ENCODE data around the gene TCF19. TPM values are rescaled to one million over a fixed set of nuclear protein-coding genes. Genes with fewer than 3 reads are reported as not detected.
"Not testable (repeated sequence)": the region's sequence is repeated elsewhere in the genome, so short reads cannot be mapped to it uniquely, and the experiment has no call there.

TCF19 gene
- total and polyA plus RNA-seq, 4 experiments from 2014 or later = 6.2 to 9.9 (median 7.9) TPM

GRCh38 chr6:31183287-31183686, 24.9 kb downstream of the TCF19 start:
- H3K4me3 ChIP-seq (ENCODE audit: low read length in 2 of 2); DNase-seq; H3K27ac ChIP-seq (ENCODE audit: low read depth, low read length); H3K4me1 ChIP-seq (ENCODE audit: insufficient read depth, low read length); H3K9me3 Mint-ChIP-seq; H3K36me3 Mint-ChIP-seq; H3K4me3 Mint-ChIP-seq; H3K27me3 Mint-ChIP-seq; H3K9me3 ChIP-seq (ENCODE audit: control insufficient read depth in 1 of 2, low read length in 2 of 2); H3K27me3 ChIP-seq (ENCODE audit: insufficient read depth, low read length); H3K36me3 ChIP-seq (ENCODE audit: insufficient read depth, low read length); intact Hi-C loops (cut with micrococcal nuclease): not testable (repeated sequence)
- ChIA-PET POLR2A (ENCODE audit: partially characterized antibody) (interaction anchor here (0.9 kb wide), 1 partner anchor 13 kb away, joined by 3 read pairs; no protein-coding TSS in a partner anchor), CTCF (ENCODE audit: partially characterized antibody) (interaction anchor here (1.7 to 2.1 kb wide), 3 partner anchors 8 to 184 kb away, joined by 3 to 6 read pairs (median 5); partner anchors contain the start of gene PSORS1C2)
- Mint-ChIP-seq H3K27ac (peak overlapping the region in 1 of 7 donors; percentile 9), H3K4me1 (peaks cover 8 to 18% (median 13%) of the 10 kb centered on the region in 4 donors)

DNA sequence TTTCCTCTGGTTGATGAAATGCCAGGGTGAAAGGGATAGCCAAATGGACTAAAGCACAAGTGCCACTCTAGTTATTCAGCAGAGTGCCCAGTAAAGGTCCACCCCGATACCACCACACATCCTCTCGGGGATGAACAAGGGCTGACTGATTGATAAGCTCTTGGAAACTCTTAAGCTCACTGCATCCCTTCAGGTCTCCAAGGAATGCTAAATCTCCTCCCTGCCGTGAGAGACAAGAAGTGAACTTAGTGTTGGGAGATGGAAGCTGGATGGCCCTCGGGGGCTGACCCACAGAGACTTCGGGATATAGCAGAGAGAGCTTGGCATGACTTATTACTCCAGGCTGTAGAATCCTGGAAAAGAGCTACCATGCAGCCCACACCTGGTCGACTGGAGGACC, 25.5 kb downstream of the TCF19 start:
- DNase-seq; H3K27me3 Mint-ChIP-seq; H3K9me3 Mint-ChIP-seq; POLR2A ChIA-PET (ENCODE audit: partially characterized antibody); H3K27ac ChIP-seq (ENCODE audit: low read depth, low read length); intact Hi-C loops (cut with micrococcal nuclease); H3K4me1 ChIP-seq (ENCODE audit: insufficient read depth, low read length); H3K36me3 ChIP-seq (ENCODE audit: insufficient read depth, low read length); H3K4me3 ChIP-seq (ENCODE audit: low read length in 2 of 2); H3K36me3 Mint-ChIP-seq; H3K27me3 ChIP-seq (ENCODE audit: insufficient read depth, low read length); H3K4me3 Mint-ChIP-seq; H3K9me3 ChIP-seq (ENCODE audit: control insufficient read depth in 1 of 2, low read length in 2 of 2): not testable (repeated sequence)
- Mint-ChIP-seq H3K4me1 (peaks cover 2 to 12% (median 7%) of the 10 kb centered on the region in 4 donors), H3K27ac (peak overlapping the region in 1 of 7 donors; percentile 46)
- CTCF ChIA-PET (ENCODE audit: partially characterized antibody) = interaction anchor here (1.7 to 2.1 kb wide), 3 partner anchors 8 to 183 kb away, joined by 3 to 6 read pairs (median 5); partner anchors contain the start of gene PSORS1C2

GRCh38 chr6:31185695-31186051, 27.3 kb downstream of the TCF19 start:
- H3K36me3 ChIP-seq (ENCODE audit: insufficient read depth, low read length); H3K27me3 Mint-ChIP-seq; H3K4me1 Mint-ChIP-seq; H3K36me3 Mint-ChIP-seq; CTCF ChIA-PET (ENCODE audit: partially characterized antibody); H3K4me3 Mint-ChIP-seq; H3K4me1 ChIP-seq (ENCODE audit: insufficient read depth, low read length); H3K9me3 ChIP-seq (ENCODE audit: control insufficient read depth in 1 of 2, low read length in 2 of 2); intact Hi-C loops (cut with micrococcal nuclease); POLR2A ChIA-PET (ENCODE audit: partially characterized antibody); H3K4me3 ChIP-seq (ENCODE audit: low read length in 2 of 2); H3K9me3 Mint-ChIP-seq; DNase-seq; H3K27ac ChIP-seq (ENCODE audit: low read depth, low read length); H3K27me3 ChIP-seq (ENCODE audit: insufficient read depth, low read length): not testable (repeated sequence)
- peak overlapping the region in 3 of 7 donors; percentile 13 to 57 (median 23) for H3K27ac Mint-ChIP-seq

GRCh38 chr6:31186052-31186734, 27.8 kb downstream of the TCF19 start:
- POLR2A ChIA-PET (ENCODE audit: partially characterized antibody) = no interaction called here
- Histone ChIP-seq H3K9me3 (ENCODE audit: control insufficient read depth in 1 of 2, low read length in 2 of 2) (no peaks in the 10 kb centered on the region), H3K4me1 (ENCODE audit: insufficient read depth, low read length) (no peaks in the 10 kb centered on the region), H3K36me3 (ENCODE audit: insufficient read depth, low read length) (no peaks in the 10 kb centered on the region), H3K4me3 (ENCODE audit: low read length in 2 of 2) (no peak overlapping the region), H3K27ac (ENCODE audit: low read depth, low read length) (no peak overlapping the region), H3K27me3 (ENCODE audit: insufficient read depth, low read length) (no peaks in the 10 kb centered on the region)
- CTCF ChIA-PET (ENCODE audit: partially characterized antibody) = no interaction called here
- intact Hi-C loops (cut with micrococcal nuclease) = no loop called here
- no peaks in the 10 kb centered on the region for H3K9me3 Mint-ChIP-seq
- peaks cover 0 to 4% (median 0%) of the 10 kb centered on the region in 4 donors for H3K4me1 Mint-ChIP-seq
- H3K27me3 Mint-ChIP-seq = no peaks in the 10 kb centered on the region
- no peaks in the 10 kb centered on the region for H3K36me3 Mint-ChIP-seq
- no peak for DNase-seq
- peak overlapping the region in 3 of 7 donors; percentile 13 to 70 (median 25) for H3K27ac Mint-ChIP-seq
- H3K4me3 Mint-ChIP-seq = no peak overlapping the region

DNA sequence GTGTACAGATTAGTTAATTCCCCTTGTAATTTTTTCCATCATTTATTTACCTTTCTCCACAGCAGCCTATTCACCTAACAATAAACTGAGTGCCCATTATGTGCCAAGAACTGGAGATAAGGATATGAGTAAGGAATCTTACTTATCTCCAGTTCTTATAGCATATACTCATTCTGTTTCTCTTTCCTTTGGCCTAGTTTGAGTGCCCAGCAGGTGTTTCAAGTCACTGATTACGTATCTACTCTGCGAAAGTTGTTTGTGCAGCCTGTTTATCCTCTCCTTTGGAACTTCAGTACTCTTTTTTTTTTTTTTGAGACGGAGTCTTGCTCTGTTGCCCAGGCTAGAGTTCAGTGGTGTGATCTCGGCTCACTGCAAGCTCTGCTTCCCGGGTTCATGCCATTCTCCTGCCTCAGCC, 29.4 kb downstream of the TCF19 start:
- Mint-ChIP-seq H3K4me1 (peaks cover 0 to 4% (median 2%) of the 10 kb centered on the region in 4 donors), H3K9me3 (no peaks in the 10 kb centered on the region), H3K27me3 (no peaks in the 10 kb centered on the region), H3K4me3 (no peak overlapping the region), H3K36me3 (no peaks in the 10 kb centered on the region), H3K27ac (no peak overlapping the region)
- Histone ChIP-seq H3K4me3 (ENCODE audit: low read length in 2 of 2) (no peak overlapping the region), H3K4me1 (ENCODE audit: insufficient read depth, low read length) (no peaks in the 10 kb centered on the region), H3K27me3 (ENCODE audit: insufficient read depth, low read length) (no peaks in the 10 kb centered on the region), H3K9me3 (ENCODE audit: control insufficient read depth in 1 of 2, low read length in 2 of 2) (no peaks in the 10 kb centered on the region), H3K27ac (ENCODE audit: low read depth, low read length) (no peak overlapping the region), H3K36me3 (ENCODE audit: insufficient read depth, low read length) (no peaks in the 10 kb centered on the region)
- CTCF ChIA-PET (ENCODE audit: partially characterized antibody) = no interaction called here
- DNase-seq = no peak
- POLR2A ChIA-PET (ENCODE audit: partially characterized antibody) = no interaction called here
- intact Hi-C loops (cut with micrococcal nuclease) = no loop called here

GRCh38 chr6:31189223-31189622, 30.8 kb downstream of the TCF19 start:
- H3K27ac Mint-ChIP-seq; CTCF ChIA-PET (ENCODE audit: partially characterized antibody); H3K36me3 Mint-ChIP-seq; H3K4me1 ChIP-seq (ENCODE audit: insufficient read depth, low read length); H3K27ac ChIP-seq (ENCODE audit: low read depth, low read length); H3K36me3 ChIP-seq (ENCODE audit: insufficient read depth, low read length); H3K9me3 Mint-ChIP-seq; intact Hi-C loops (cut with micrococcal nuclease); H3K4me3 Mint-ChIP-seq; POLR2A ChIA-PET (ENCODE audit: partially characterized antibody); H3K27me3 ChIP-seq (ENCODE audit: insufficient read depth, low read length); H3K27me3 Mint-ChIP-seq; DNase-seq; H3K4me3 ChIP-seq (ENCODE audit: low read length in 2 of 2); H3K9me3 ChIP-seq (ENCODE audit: control insufficient read depth in 1 of 2, low read length in 2 of 2); H3K4me1 Mint-ChIP-seq: not testable (repeated sequence)

DNA sequence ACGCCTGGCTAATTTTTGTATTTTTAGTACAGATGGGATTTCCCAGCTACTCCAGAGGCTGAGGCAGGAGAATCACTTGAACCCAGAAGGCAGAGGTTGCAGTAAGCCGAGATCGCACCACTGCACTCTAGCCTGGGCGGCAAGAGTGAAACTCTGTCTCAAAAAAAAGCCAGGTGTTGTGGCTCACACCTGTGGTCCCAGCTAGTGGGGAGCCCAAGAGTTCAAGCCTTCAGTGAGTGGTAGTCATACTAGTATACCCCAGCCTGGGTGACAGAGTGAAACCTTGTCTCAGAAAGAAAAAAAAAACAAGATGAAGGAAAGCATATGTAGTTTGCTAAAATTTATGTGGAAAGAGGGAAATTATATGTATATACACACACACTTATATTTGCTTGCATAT, 32.1 kb downstream of the TCF19 start:
- no peak overlapping the region for H3K4me3 Mint-ChIP-seq
- H3K4me1 Mint-ChIP-seq = peaks cover 10 to 14% (median 11%) of the 10 kb centered on the region in 4 donors
- H3K27ac Mint-ChIP-seq = no peak overlapping the region
- H3K36me3 ChIP-seq (ENCODE audit: insufficient read depth, low read length) = no peaks in the 10 kb centered on the region
- no peaks in the 10 kb centered on the region for H3K9me3 Mint-ChIP-seq
- POLR2A ChIA-PET (ENCODE audit: partially characterized antibody) = no interaction called here
- no peaks in the 10 kb centered on the region for H3K4me1 ChIP-seq (ENCODE audit: insufficient read depth, low read length)
- no peak overlapping the region for H3K27ac ChIP-seq (ENCODE audit: low read depth, low read length)
- peaks cover 9 to 12% of the 10 kb centered on the region in 2 donors for H3K36me3 Mint-ChIP-seq
- DNase-seq = no peak
- H3K4me3 ChIP-seq (ENCODE audit: low read length in 2 of 2) = no peak overlapping the region
- intact Hi-C loops (cut with micrococcal nuclease) = no loop called here
- no peaks in the 10 kb centered on the region for H3K27me3 ChIP-seq (ENCODE audit: insufficient read depth, low read length)
- no peaks in the 10 kb centered on the region for H3K27me3 Mint-ChIP-seq
- CTCF ChIA-PET (ENCODE audit: partially characterized antibody) = interaction anchor here (3.8 kb wide), 1 partner anchor 53 kb away, joined by 41 read pairs; the partner anchor contains the start of gene PSORS1C2
- no peaks in the 10 kb centered on the region for H3K9me3 ChIP-seq (ENCODE audit: control insufficient read depth in 1 of 2, low read length in 2 of 2)

Data from CD4-positive, alpha-beta memory T cell (primary cell).